SH-SY5Y (cell line): Measurements from ENCODE around the gene KCNJ16.

Source experiments
- GATA2 ChIP-seq: IDR thresholded peaks from 2 replicates; pipeline ENCODE4 v1.6.1; 2011; ENCODE audit warnings: mild to moderate bottlenecking, low read depth, low read length
- GATA3 ChIP-seq: IDR thresholded peaks from 2 replicates; pipeline ENCODE4 v1.6.1; 2011; ENCODE audit warnings: low read depth, mild to moderate bottlenecking, low read length, moderate library complexity

- no peak for TF ChIP-seq GATA3
- TF ChIP-seq GATA2: no peak
Measured at GRCh38 chr17:70109497-70109896, 34.5 kb downstream of the KCNJ16 start.
